ENCODE results near the gene PIK3C2G.

Gene PIK3C2G

DNA sequence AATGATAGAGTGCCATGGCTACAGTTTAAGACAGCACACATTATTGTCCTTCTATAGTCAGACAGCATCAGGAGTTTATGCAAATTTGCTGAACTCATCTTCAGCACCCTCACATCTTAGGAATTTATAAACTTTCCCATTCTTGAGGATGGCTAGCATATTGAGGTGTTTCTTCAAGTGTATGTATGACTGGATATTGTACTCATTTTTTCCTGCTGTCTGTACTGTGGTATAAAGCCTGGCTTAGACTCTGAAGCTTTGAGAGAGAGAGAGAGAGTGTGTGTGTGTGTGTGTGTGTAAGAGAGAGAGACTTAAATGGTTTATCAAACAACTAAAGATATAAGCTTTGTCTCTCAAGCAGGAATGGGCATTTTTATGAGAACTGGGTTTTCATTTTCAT, 161.6 kb downstream of the PIK3C2G start (continued):
- TF ChIP-seq RARB (CRISPR knock-in tag; IDR thresholded peaks at IDR 0.05) (no peak), TOX (CRISPR knock-in tag; IDR thresholded peaks at IDR 0.05; ENCODE audit: borderline replicate concordance) (no peak), OSR1 (CRISPR knock-in tag; IDR thresholded peaks at IDR 0.05) (no peak), ARNTL (CRISPR knock-in tag; IDR thresholded peaks at IDR 0.05; ENCODE audit: borderline replicate concordance, low read depth) (no peak), ZNF8 (CRISPR knock-in tag; IDR thresholded peaks at IDR 0.05) (no peak), ZNF70 (CRISPR knock-in tag; IDR thresholded peaks at IDR 0.05) (no peak)
- TF ChIP-seq, protein P1, sequence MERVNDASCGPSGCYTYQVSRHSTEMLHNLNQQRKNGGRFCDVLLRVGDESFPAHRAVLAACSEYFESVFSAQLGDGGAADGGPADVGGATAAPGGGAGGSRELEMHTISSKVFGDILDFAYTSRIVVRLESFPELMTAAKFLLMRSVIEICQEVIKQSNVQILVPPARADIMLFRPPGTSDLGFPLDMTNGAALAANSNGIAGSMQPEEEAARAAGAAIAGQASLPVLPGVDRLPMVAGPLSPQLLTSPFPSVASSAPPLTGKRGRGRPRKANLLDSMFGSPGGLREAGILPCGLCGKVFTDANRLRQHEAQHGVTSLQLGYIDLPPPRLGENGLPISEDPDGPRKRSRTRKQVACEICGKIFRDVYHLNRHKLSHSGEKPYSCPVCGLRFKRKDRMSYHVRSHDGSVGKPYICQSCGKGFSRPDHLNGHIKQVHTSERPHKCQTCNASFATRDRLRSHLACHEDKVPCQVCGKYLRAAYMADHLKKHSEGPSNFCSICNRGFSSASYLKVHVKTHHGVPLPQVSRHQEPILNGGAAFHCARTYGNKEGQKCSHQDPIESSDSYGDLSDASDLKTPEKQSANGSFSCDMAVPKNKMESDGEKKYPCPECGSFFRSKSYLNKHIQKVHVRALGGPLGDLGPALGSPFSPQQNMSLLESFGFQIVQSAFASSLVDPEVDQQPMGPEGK (CRISPR knock-in tag; IDR thresholded peaks at IDR 0.05; ENCODE audit: borderline replicate concordance), result no peak

DNA sequence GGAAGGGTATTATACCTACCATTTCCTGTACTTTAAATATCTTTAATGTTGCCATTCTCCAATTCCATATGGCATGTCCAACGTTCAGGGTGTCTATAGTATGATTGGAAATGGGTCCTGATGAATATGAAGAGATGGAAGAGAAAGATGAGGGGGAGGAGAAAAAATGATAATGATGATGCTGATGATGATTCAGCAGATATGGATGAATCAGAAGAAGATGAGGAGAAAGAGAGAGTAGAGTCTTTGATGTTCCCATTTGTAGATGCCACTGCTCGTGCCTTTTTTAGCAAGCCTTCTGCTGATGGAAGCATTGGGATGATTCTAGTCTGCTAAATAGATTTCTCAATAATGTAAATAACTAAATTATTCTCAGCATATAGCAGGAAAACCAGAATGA, 163.5 kb downstream of the PIK3C2G start:
- TF ChIP-seq ZC3H10 (CRISPR knock-in tag; IDR thresholded peaks at IDR 0.05), result no peak
- no peak for TF ChIP-seq TCF4 (CRISPR knock-in tag; IDR thresholded peaks at IDR 0.05; ENCODE audit: borderline replicate concordance)
- no peak for TF ChIP-seq TOX (CRISPR knock-in tag; IDR thresholded peaks at IDR 0.05; ENCODE audit: borderline replicate concordance)
- TF ChIP-seq ARNTL (CRISPR knock-in tag; IDR thresholded peaks at IDR 0.05; ENCODE audit: borderline replicate concordance, low read depth), result no peak
- TF ChIP-seq ZNF70 (CRISPR knock-in tag; IDR thresholded peaks at IDR 0.05), result no peak
- TF ChIP-seq ZFP30 (CRISPR knock-in tag; IDR thresholded peaks at IDR 0.05), result no peak
- no peak for TF ChIP-seq ZNF8 (CRISPR knock-in tag; IDR thresholded peaks at IDR 0.05)
- TF ChIP-seq RARB (CRISPR knock-in tag; IDR thresholded peaks at IDR 0.05), result no peak
- TF ChIP-seq ISL1 (CRISPR knock-in tag; IDR thresholded peaks at IDR 0.05), result no peak
- TF ChIP-seq OSR1 (CRISPR knock-in tag; IDR thresholded peaks at IDR 0.05), result no peak
- TF ChIP-seq, protein P2, sequence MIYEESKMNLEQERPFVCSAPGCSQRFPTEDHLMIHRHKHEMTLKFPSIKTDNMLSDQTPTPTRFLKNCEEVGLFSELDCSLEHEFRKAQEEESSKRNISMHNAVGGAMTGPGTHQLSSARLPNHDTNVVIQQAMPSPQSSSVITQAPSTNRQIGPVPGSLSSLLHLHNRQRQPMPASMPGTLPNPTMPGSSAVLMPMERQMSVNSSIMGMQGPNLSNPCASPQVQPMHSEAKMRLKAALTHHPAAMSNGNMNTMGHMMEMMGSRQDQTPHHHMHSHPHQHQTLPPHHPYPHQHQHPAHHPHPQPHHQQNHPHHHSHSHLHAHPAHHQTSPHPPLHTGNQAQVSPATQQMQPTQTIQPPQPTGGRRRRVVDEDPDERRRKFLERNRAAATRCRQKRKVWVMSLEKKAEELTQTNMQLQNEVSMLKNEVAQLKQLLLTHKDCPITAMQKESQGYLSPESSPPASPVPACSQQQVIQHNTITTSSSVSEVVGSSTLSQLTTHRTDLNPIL (CRISPR knock-in tag; IDR thresholded peaks at IDR 0.05; ENCODE audit: low read depth), result no peak
- no peak for TF ChIP-seq ESRRG (CRISPR knock-in tag; IDR thresholded peaks at IDR 0.05)
- no peak for TF ChIP-seq CSDC2 (CRISPR knock-in tag; IDR thresholded peaks at IDR 0.05)
- TF ChIP-seq, protein P3, sequence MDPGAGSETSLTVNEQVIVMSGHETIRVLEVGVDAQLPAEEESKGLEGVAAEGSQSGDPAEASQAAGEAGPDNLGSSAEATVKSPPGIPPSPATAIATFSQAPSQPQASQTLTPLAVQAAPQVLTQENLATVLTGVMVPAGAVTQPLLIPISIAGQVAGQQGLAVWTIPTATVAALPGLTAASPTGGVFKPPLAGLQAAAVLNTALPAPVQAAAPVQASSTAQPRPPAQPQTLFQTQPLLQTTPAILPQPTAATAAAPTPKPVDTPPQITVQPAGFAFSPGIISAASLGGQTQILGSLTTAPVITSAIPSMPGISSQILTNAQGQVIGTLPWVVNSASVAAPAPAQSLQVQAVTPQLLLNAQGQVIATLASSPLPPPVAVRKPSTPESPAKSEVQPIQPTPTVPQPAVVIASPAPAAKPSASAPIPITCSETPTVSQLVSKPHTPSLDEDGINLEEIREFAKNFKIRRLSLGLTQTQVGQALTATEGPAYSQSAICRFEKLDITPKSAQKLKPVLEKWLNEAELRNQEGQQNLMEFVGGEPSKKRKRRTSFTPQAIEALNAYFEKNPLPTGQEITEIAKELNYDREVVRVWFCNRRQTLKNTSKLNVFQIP (CRISPR knock-in tag; IDR thresholded peaks at IDR 0.05; ENCODE audit: borderline replicate concordance, low read depth), result no peak
- TF ChIP-seq, protein P4, sequence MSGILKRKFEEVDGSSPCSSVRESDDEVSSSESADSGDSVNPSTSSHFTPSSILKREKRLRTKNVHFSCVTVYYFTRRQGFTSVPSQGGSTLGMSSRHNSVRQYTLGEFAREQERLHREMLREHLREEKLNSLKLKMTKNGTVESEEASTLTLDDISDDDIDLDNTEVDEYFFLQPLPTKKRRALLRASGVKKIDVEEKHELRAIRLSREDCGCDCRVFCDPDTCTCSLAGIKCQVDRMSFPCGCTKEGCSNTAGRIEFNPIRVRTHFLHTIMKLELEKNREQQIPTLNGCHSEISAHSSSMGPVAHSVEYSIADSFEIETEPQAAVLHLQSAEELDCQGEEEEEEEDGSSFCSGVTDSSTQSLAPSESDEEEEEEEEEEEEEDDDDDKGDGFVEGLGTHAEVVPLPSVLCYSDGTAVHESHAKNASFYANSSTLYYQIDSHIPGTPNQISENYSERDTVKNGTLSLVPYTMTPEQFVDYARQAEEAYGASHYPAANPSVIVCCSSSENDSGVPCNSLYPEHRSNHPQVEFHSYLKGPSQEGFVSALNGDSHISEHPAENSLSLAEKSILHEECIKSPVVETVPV (CRISPR knock-in tag; IDR thresholded peaks at IDR 0.05), result no peak
- TF ChIP-seq ZFP3 (CRISPR knock-in tag; IDR thresholded peaks at IDR 0.05), result no peak
- TF ChIP-seq, protein P5, sequence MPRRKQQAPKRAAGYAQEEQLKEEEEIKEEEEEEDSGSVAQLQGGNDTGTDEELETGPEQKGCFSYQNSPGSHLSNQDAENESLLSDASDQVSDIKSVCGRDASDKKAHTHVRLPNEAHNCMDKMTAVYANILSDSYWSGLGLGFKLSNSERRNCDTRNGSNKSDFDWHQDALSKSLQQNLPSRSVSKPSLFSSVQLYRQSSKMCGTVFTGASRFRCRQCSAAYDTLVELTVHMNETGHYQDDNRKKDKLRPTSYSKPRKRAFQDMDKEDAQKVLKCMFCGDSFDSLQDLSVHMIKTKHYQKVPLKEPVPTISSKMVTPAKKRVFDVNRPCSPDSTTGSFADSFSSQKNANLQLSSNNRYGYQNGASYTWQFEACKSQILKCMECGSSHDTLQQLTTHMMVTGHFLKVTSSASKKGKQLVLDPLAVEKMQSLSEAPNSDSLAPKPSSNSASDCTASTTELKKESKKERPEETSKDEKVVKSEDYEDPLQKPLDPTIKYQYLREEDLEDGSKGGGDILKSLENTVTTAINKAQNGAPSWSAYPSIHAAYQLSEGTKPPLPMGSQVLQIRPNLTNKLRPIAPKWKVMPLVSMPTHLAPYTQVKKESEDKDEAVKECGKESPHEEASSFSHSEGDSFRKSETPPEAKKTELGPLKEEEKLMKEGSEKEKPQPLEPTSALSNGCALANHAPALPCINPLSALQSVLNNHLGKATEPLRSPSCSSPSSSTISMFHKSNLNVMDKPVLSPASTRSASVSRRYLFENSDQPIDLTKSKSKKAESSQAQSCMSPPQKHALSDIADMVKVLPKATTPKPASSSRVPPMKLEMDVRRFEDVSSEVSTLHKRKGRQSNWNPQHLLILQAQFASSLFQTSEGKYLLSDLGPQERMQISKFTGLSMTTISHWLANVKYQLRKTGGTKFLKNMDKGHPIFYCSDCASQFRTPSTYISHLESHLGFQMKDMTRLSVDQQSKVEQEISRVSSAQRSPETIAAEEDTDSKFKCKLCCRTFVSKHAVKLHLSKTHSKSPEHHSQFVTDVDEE (CRISPR knock-in tag; IDR thresholded peaks at IDR 0.05), result no peak
- no peak for TF ChIP-seq GLIS3 (CRISPR knock-in tag; IDR thresholded peaks at IDR 0.05)
- TF ChIP-seq, protein P1 (CRISPR knock-in tag; IDR thresholded peaks at IDR 0.05; ENCODE audit: borderline replicate concordance), result no peak
- TF ChIP-seq BACH2 (CRISPR knock-in tag; IDR thresholded peaks at IDR 0.05; ENCODE audit: borderline replicate concordance), result no peak
- no peak for ATAC-seq

Data from SK-N-SH treated with all-trans-retinoic acid at 6 μM for 48 hours (cell line).